DMS114 treated with DMSO at 0.1 percent for 48 hours (cell line): ENCODE measurements around the gene GRIP1.
"Not testable (repeated sequence)": the region's sequence is repeated elsewhere in the genome, so short reads cannot be mapped to it uniquely, and the experiment has no call there.

Source experiments
- DNase-seq: peaks from one replicate; lab custom pipeline; 2025; ENCODE audit not compliant: unreplicated experiment; lab: John Stamatoyannopoulos, UW

The GRIP1 gene

GRCh38 chr12:66341126-66341525 is 337.8 kb downstream of the GRIP1 start:
- no peak for DNase-seq

GRCh38 chr12:66340131-66340530 is 338.7 kb downstream of the GRIP1 start:
- DNase-seq, result no peak

GRCh38 chr12:66337381-66338010 is 341.4 kb downstream of the GRIP1 start:
- DNase-seq, result no peak

- no peak for DNase-seq
Observed at GRCh38 chr12:66335746-66336145, 343.1 kb downstream of the GRIP1 start.

GRCh38 chr12:66331814-66332213 is 347.1 kb downstream of the GRIP1 start:
- DNase-seq, result no peak

- no peak for DNase-seq
Observed at GRCh38 chr12:66331016-66331415, 347.9 kb downstream of the GRIP1 start.

GRCh38 chr12:66329941-66330340 is 348.9 kb downstream of the GRIP1 start:
- DNase-seq, result no peak

GRCh38 chr12:66323017-66323416 is 355.9 kb downstream of the GRIP1 start:
- no peak for DNase-seq

- DNase-seq, result no peak
Observed at GRCh38 chr12:66321435-66321834, 357.4 kb downstream of the GRIP1 start.

- no peak for DNase-seq
Observed at GRCh38 chr12:66320996-66321395, 357.9 kb downstream of the GRIP1 start.

- no peak for DNase-seq
Observed at GRCh38 chr12:66319266-66319954, 359.5 kb downstream of the GRIP1 start.

GRCh38 chr12:66314278-66314677 is 364.6 kb downstream of the GRIP1 start:
- no peak for DNase-seq

- DNase-seq, result no peak
Observed at GRCh38 chr12:66312189-66312588, 366.7 kb downstream of the GRIP1 start.

- no peak for DNase-seq
Observed at GRCh38 chr12:66309606-66310005, 369.3 kb downstream of the GRIP1 start.

- no peak for DNase-seq
Observed at GRCh38 chr12:66304296-66304900, 374.5 kb downstream of the GRIP1 start.

GRCh38 chr12:66303316-66303804 is 375.5 kb downstream of the GRIP1 start:
- DNase-seq, result not testable (repeated sequence)

- DNase-seq, result no peak
Observed at GRCh38 chr12:66302827-66303169, 376.1 kb downstream of the GRIP1 start.

- DNase-seq, result peak; percentile 95
Observed at GRCh38 chr12:66301944-66302826, 376.7 kb downstream of the GRIP1 start, which contains the start of gene HELB. TSS of gene HELB (plus strand) at chr12:66302493. CDS start at chr12:66302604, 111 bp downstream.

GRCh38 chr12:66297923-66298322 is 381.0 kb downstream of the GRIP1 start:
- DNase-seq, result no peak
